ENCODE results near the gene TSPAN5. TPM values are rescaled to one million over a fixed set of nuclear protein-coding genes. Genes with fewer than 3 reads are reported as not detected.

TSPAN5 gene
- total and polyA plus RNA-seq, 8 donors: 0.23 to 2.6 (median 1.2) TPM

DNA sequence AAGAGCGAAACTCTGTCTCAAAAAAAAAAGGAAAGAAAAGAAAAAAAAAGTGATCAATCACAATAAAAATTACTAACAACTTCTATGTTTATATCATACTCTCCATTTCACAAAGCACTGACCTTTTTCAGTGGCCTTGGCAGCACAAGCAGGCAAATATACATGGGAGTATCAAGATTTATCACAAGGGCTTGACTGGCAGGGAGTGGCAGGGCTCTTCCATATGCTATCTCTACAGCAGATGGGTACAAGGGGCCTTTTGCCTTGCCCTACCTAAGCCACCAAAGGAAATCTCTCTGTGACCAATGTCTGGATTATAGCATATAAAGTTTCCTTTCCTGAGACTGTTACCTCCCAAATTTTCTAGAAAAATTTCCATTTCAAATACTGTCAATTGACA lies 24.4 kb downstream of the TSPAN5 start:
- FAIRE-seq: no peak

DNA sequence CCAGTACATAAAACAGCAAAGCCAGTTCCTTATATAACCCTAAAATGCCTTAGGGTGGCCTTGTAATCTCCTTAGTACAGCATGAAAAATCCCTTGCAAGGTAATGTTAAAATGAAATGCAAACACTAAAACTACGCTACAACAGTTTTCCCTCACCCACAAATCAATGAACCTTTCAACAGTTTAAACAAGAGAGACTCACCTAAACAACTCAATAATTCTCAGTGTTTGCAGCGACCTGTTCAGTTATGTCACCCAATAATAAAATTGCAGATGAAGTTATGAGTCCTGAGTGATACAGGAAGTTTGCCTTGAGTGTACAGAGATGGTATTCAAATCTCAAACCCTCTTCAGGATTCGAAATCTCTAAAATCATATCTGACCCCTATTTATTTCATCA lies 25.3 kb downstream of the TSPAN5 start:
- no peak for FAIRE-seq
- Histone ChIP-seq H3K27ac (no peak overlapping the region), H3K4me3 (no peak overlapping the region), H3K36me3 (no peaks in the 10 kb centered on the region), H3K9me3 (no peaks in the 10 kb centered on the region), H3K27me3 (no peaks in the 10 kb centered on the region), H3K4me1 (peaks cover 0 to 10% (median 4%) of the 10 kb centered on the region in 3 donors)
- whole genome bisulfite sequencing, 2 donors: 42 to 62% methylated on average over 3 of the region's 3 CpGs
- intact Hi-C loops (cut with DNase I): no loop called here
- no peak for DNase-seq
- ATAC-seq: no peak
- no peak for TF ChIP-seq CTCF (IDR thresholded peaks at IDR 0.05)

More for the DNA sequence above, 24.4 kb downstream of the TSPAN5 start:
- DNase-seq: no peak
- Histone ChIP-seq H3K36me3 (no peaks in the 10 kb centered on the region), H3K4me1 (peaks cover 0 to 10% (median 4%) of the 10 kb centered on the region in 3 donors), H3K9me3 (no peaks in the 10 kb centered on the region), H3K4me3 (no peak overlapping the region), H3K27me3 (no peaks in the 10 kb centered on the region), H3K27ac (no peak overlapping the region)
- no peak for ATAC-seq
- TF ChIP-seq CTCF (IDR thresholded peaks at IDR 0.05): no peak
- WGBS, 2 donors: 94 to 97% methylated on average over 1 of the region's 1 CpG
- intact Hi-C loops (cut with DNase I): no loop called here

GRCh38 chr4:98632258-98632657 lies 26.2 kb downstream of the TSPAN5 start:
- peaks cover 0 to 10% (median 4%) of the 10 kb centered on the region in 3 donors for H3K4me1 ChIP-seq
- intact Hi-C loops (cut with DNase I): no loop called here
- 90 to 96% methylated on average over 4 of the region's 4 CpGs for WGBS, 2 donors
- DNase-seq: no peak
- no peak for FAIRE-seq
- H3K27ac ChIP-seq: no peak overlapping the region
- H3K4me3 ChIP-seq: no peak overlapping the region
- H3K36me3 ChIP-seq: no peaks in the 10 kb centered on the region
- TF ChIP-seq CTCF (IDR thresholded peaks at IDR 0.05): no peak
- no peaks in the 10 kb centered on the region for H3K9me3 ChIP-seq
- ATAC-seq: no peak
- no peaks in the 10 kb centered on the region for H3K27me3 ChIP-seq

DNA sequence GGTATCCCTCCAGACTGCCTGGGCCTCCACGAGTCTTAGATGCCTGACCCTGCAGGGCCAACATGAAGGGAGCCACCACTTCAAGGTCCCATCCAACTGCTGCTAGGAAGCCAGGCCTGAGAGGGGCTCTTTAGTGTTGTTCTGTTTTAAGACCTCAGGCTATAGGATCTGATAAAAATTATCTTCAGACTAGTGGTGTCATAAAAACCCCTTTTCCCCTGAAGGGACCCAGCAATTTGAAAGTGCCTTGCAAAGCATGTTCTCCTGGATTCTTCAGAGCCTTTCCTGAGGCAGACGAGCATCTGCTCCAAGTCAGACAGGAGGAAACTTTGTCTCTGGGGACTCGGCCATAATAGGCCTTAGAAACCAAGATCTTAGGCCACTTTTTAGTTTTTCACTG lies 26.9 kb downstream of the TSPAN5 start:
- Histone ChIP-seq H3K27ac (no peak overlapping the region), H3K36me3 (no peaks in the 10 kb centered on the region), H3K4me3 (no peak overlapping the region), H3K9me3 (no peaks in the 10 kb centered on the region), H3K4me1 (peaks cover 0 to 10% (median 4%) of the 10 kb centered on the region in 3 donors), H3K27me3 (no peaks in the 10 kb centered on the region)
- intact Hi-C loops (cut with DNase I): no loop called here
- ATAC-seq: no peak
- no peak for DNase-seq
- no peak for FAIRE-seq
- no peak for TF ChIP-seq CTCF (IDR thresholded peaks at IDR 0.05)
- 63 to 66% methylated on average over 3 of the region's 3 CpGs for WGBS, 2 donors

DNA sequence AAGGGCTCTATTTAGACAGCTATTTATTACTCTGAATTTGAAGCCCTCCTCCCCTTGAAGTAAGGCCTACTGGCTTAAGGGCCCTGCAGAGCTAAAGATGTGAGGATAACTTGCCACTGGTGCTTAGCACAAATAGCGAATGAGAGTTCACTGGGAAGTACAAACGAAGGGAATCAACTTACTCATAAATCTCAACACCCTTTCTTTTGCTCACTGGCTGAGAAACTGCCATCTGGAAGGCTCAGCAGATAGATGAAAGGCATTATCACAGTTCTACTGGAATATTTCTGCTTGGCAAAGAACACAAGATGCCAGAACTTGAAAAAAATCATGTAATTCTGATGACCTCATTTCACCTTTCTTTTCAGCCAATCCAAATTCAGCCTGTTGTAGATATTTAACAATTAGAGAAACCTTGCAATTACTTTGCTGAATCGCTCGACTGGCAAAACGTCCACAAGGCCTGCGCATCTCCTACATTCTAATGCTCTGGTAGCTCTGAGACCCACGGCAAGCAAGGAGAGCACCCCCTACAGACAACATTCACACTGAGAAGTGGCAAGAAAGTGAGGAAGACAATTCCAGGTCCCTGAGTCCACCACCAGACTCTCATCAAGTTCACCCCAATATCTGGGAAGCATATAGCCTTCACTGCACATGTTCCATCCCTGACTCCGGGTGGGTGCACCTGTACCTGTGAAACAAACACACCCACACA lies 27.5 kb downstream of the TSPAN5 start:
- Histone ChIP-seq H3K36me3 (no peaks in the 10 kb centered on the region), H3K27me3 (no peaks in the 10 kb centered on the region), H3K4me3 (no peak overlapping the region), H3K27ac (no peak overlapping the region), H3K4me1 (peaks cover 0 to 10% (median 4%) of the 10 kb centered on the region in 3 donors), H3K9me3 (no peaks in the 10 kb centered on the region)
- TF ChIP-seq CTCF (IDR thresholded peaks at IDR 0.05): no peak
- 47 to 50% methylated on average over 8 of the region's 8 CpGs for WGBS, 2 donors
- ATAC-seq (peak; percentile 53 to 78 (median 66)), FAIRE-seq (no peak), DNase-seq (peak in 1 of 6 donors; percentile 23)
- intact Hi-C loops (cut with DNase I): no loop called here

All from pancreas (tissue), 10 donors.